ENCODE data around the gene PIP5K1C. TPM values are rescaled to one million over a fixed set of nuclear protein-coding genes. Genes with fewer than 3 reads are reported as not detected.

The PIP5K1C gene
- polyA plus RNA-seq, 4 donors, result 18.3 to 37.0 (median 28.8) TPM

GRCh38 chr19:3722443-3723109 is 22.3 kb upstream of the PIP5K1C start:
- DNase-seq (ENCODE audit: low read depth in 4 of 4, low spot score in 2 of 4), result no peak

GRCh38 chr19:3721887-3722442 is 21.7 kb upstream of the PIP5K1C start:
- DNase-seq (ENCODE audit: low read depth in 4 of 4, low spot score in 2 of 4), result no peak

GRCh38 chr19:3721131-3721886 is 21.0 kb upstream of the PIP5K1C start:
- DNase-seq (ENCODE audit: low read depth in 4 of 4, low spot score in 2 of 4), result peak in 3 of 4 donors; percentile 63 to 78 (median 65)

- no peak for DNase-seq (ENCODE audit: low read depth in 4 of 4, low spot score in 2 of 4)
Observed at GRCh38 chr19:3720349-3720917, 20.2 kb upstream of the PIP5K1C start.

DNA sequence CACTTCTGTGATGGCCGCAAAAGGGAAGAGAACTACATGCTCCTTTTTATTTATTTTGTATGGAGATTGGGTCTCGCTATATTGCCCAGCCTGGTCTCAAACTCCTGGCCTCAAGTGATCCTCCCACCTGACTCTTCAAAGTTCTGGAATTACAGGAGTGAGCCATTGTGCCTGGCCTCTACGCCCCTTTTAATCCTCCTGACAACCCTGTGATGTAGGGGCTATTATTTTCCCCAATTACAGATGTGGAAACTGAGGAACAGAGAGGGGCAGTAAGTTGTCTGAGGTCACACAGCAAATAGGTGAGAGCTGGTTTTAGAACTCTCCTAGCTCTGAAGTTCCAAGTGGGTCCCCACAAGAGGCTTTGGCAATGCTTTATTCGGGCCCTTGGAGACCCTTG is 19.6 kb upstream of the PIP5K1C start:
- no peak for DNase-seq (ENCODE audit: low read depth in 4 of 4, low spot score in 2 of 4)

- no peak for DNase-seq (ENCODE audit: low read depth in 4 of 4, low spot score in 2 of 4)
Observed at GRCh38 chr19:3716147-3716668, 15.9 kb upstream of the PIP5K1C start.

DNA sequence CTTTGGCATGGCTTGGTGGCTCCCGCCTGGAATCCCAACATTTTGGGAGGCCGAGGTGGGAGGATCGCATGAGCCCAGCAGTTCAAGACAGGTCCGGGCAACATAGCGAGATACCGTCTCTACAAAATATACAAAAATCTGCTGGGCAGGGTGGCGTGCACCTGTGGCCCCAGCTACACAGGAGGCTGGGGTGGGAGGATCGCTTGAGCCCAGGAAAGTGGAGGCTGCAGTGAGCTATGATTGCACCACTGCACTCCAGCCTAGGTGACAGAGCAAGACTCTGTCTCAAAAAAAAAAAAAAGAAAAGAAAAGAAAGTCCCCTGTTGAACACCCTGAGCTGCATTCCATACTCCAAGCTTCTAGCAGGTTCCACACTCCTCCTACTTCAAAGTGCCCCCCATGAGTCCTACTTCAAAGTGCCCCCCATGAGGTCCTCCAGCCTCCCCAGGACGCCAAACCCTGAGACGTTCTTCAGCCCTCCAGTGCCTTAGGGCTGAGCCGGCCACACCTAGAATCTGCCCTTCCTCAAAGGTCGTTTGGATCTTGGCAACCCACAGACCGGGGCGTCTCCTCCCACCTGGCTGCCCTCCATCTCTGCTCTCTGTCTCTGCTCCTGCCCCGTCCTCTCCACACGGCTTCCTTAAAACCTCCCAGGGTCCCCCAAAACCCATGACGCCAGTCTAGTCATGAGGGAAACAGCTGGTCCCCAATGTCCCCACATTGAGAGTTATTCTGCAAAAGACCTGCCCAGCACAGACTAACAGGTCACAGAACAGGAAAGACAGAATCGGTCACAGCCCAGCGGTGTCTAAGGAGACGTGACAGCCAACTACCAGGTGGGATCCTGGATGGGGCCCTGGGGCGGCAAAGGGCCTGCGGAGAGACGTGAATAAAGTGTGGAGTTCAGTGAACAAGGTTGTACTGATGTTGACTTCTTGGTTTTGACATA is 12.7 kb upstream of the PIP5K1C start:
- no peak for DNase-seq (ENCODE audit: low read depth in 4 of 4, low spot score in 2 of 4)

GRCh38 chr19:3710265-3710812 is 10.1 kb upstream of the PIP5K1C start:
- DNase-seq (ENCODE audit: low read depth in 4 of 4, low spot score in 2 of 4), result no peak

DNA sequence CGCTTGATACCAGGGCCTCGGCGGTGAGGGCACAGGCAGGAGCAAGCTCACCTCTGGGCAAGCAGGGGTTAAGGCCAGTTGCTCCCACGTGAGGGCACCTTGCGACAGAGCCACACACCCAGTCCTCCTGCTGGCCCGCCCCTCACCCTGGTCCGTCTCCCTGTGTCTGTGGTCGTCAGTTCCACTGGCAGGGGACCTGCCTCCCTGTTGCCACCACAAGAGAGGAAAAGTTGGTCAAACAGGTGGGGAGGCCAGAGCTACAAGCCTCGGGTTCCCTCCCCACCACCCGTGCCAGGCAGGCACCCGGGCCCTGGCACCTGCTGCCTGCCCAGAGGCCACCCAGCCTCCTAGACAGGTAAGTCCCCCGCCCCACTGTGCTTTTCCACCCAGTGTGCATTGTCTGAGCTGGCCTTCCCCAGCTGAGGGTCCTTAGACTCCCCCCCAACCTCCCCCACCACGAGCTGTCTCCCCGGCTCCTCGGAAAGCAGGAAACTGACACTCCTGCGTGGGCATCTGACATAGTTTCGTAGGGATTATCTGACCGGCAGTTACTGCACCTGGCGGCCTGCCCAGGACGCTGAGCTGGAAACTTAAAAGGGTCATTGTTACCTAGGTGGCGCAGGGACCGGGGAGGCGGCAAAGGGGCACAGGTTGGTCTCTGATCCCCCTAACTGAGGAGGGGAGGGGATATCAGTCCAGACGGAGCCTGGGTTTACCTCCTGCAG is 8.1 kb upstream of the PIP5K1C start, which contains the start of gene TJP3:
Gene TJP3 (plus strand): TSS at position 178 of the 725 bp plus-strand sequence. CDS start 20,049 bp downstream, outside the sequence.
- no peak for DNase-seq (ENCODE audit: low read depth in 4 of 4, low spot score in 2 of 4)

DNA sequence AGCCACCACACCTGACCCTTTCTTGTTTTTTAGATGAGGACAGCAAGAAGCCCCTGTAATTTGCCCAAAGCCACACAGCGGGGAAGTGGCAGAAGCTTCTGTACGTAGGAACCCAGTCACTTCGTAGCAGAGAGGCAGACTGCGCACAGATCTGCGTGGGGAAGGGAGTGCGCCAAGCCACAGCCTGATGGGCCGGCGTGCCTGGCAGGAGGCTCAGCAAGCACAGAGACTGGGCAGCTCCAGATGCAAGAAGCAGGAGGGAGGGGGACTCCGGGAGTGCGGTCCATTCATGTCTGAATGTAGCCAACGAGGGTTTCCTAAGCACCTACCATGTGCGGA is 7.6 kb upstream of the PIP5K1C start:
- no peak for DNase-seq (ENCODE audit: low read depth in 4 of 4, low spot score in 2 of 4)

DNA sequence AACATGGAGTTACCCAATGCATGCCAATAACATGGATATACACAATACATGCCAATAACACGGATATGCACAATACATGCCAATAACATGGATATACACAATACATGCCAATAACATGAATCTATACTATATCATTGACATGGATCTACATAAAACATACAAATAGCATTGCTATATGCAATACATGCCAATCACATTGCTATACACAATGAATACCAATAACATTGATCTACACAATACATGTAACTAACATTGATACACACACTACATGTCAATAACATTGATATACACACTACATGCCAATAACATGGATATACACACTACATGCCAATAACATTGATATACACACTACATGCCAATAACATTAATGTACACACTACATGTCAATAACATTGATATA is 932 bp upstream of the PIP5K1C start:
- DNase-seq (ENCODE audit: low read depth in 4 of 4, low spot score in 2 of 4), result no peak

DNA sequence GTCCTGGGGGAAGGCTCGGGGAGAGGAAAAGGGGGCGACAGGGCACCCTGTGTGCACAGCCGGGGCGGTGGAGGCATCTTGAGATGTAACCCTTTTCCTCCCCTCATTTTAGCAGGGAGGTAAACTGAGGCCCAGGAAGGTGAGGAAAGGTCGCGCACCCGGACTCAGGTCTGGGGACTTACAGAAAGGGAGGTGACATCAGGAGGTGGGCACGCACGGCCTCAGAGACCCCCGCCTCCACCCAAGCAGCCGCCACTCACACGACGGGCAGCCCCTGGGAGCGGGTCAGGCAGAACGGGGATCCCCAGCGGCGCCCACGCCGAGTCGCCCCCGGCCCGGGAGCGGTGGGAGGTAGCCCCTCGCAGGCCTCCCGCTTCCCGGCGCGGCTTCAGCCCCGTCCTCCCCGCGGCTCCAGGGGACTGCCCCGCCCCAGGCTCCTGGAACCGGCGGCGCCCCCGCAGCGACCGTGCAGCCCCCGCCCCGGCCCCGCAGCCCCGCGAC is 477 bp downstream of the PIP5K1C start:
- no peak for DNase-seq (ENCODE audit: low read depth in 4 of 4, low spot score in 2 of 4)

DNA sequence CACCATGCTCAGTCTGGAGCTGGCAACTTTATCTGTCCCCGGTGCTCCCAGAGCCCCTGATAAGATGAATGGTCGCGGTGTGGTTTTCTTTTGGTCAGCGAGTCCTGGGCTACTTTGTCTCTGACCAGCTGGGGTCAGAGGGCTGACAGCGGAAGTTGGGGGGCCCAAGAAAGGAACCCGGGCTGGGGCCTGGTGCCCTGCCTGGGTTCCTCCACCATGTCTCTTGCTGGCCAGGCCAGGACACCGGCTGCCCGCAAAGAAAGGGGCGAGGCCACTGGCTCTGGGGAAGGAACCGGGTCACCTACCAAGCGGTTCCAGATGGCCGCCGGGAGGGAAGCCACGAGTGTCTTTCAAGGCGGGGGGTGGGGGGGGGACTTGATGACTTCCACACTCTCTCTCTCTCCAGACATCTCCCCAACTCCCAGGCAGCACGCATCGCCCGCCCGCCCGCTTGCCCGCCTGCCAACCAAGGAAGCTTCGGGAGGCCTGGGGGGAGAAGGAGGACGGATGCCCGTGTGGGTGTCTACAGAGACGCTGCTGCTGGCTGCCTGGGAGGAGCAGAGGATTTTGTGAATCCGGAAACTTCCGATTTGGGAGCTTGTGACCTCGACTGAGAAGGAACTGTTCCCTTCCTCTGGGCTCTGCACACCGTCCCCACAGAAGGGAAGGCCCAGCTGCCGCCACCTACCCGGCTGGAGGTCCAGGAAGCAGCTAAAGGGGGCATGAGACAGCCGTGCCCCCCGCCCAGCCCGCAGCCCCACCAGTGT is 1.1 kb downstream of the PIP5K1C start:
- DNase-seq (ENCODE audit: low read depth in 4 of 4, low spot score in 2 of 4), result no peak

DNA sequence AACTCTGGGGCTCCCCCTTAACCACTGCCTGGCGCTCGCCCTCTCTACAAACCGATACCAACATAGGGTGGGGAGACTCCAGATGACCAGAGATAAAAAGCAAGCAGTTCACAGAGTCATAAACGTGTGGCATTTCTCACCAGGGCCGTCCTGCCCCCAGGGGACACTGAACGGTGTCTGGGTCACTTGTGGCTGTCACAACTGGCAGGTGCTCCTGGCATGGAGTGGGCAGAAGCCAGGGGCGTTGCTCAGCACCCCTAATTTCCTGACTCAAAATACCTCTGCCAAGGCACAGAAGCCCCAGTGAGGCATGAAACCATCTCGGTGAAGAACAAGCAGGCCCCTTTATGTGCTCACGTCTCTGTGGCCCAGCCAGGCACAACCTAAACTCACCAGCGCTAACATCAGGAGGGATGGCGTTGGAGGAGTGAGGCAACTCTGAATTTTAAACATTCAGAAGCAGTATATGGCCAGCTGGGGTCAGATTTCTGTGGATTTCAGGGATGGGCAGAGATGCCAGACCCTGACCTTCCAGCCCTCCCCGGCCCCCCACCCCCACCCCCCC is 1.8 kb downstream of the PIP5K1C start:
- DNase-seq (ENCODE audit: low read depth in 4 of 4, low spot score in 2 of 4), result no peak

DNA sequence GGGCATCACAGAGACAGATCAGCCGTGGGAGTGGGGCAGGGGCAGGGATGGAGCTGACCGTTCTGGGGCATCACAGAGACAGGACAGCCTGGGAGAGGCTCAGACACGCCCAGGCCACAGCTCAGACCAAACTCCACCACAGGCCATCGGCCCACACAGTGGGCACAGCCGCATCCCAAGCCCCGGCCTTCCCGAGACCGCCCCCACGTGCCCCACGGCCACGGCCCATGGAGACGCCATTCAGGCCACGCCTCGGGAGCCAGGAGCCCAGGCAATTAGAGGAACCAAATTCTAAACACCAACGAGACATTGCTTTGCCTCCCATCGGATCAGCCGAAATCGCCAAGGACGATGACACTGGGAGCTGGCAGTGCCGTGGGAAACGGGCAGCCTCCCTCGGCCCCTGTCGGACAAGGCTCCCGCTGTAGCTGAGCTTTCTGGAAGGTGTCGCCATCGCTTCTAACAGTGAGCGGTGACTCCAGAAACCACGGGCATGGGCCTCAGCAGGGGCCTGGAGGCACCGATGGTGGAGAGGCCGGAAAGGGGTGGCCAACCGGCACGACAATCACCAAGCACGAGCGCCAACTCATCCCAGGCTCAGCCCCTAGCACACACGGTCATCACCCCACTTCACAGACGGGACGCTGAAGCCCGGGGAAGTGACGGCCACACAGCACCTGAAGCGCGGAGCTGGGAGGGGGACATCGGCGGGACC is 2.4 kb downstream of the PIP5K1C start:
- DNase-seq (ENCODE audit: low read depth in 4 of 4, low spot score in 2 of 4), result no peak

DNA sequence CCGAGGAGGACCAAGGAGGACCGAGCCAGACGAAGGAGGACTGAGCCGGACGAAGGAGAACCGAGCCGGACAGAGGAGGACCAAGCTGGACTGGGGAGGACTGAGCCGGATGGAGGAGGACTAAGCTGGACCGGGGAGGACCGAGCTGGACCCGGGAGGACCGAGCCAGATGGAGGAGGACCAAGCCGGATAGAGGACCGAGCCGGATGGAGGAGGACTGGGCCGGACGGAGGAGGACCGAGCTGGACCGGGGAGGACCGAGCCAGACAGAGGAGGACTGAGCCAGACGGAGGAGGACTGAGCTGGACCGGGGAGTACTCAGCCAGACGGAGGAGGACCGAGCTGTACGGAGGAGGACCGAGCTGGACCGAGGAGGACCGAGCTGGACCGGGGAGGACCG is 3.2 kb downstream of the PIP5K1C start:
- DNase-seq (ENCODE audit: low read depth in 4 of 4, low spot score in 2 of 4), result no peak

DNA sequence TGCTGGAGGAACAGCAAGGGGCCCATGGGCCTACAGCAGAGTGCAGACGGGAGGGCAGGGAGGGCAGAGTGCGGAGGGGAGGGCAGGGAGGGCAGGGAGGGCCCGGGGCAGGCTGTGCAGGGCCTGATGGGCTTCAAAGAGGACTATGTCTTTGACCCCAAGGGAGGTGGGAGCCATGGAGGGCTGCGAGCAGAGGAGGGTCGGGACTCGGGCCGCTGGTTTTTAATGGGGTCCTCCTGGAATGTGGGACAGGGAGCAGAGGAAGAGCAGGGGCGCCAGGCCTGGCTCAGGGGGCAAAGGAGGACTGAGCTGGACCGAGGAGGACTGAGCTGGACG is 3.6 kb downstream of the PIP5K1C start:
- DNase-seq (ENCODE audit: low read depth in 4 of 4, low spot score in 2 of 4), result no peak
